Neuronal stem cell (in vitro differentiated cells): ENCODE data around the gene DOLPP1.

Source experiments
- DNase-seq: peaks from one replicate; pipeline ENCODE4 v3.0.0-alpha.2; 2013; ENCODE audit warnings: low spot score
- H2AFZ ChIP-seq: one replicate; pipeline ENCODE4 v1.6.1; 2013; ENCODE audit warnings: mild to moderate bottlenecking, low read length, inconsistent platforms
- H2AK5ac ChIP-seq: 2 replicates; pipeline ENCODE4 v1.6.1; 2013; ENCODE audit warnings: low read depth, mild to moderate bottlenecking, inconsistent platforms, low read length, moderate library complexity, mixed read lengths
- H2BK120ac ChIP-seq: 2 replicates; pipeline ENCODE4 v1.6.1; 2013; ENCODE audit warnings: low read depth, mild to moderate bottlenecking, inconsistent platforms, low read length, moderate library complexity, mixed read lengths
- H2BK12ac ChIP-seq: one replicate; pipeline ENCODE4 v1.6.1; 2013; ENCODE audit warnings: low read length, inconsistent platforms
- H2BK15ac ChIP-seq: 2 replicates; pipeline ENCODE4 v1.6.1; 2013; ENCODE audit warnings: mild to moderate bottlenecking, low read length, inconsistent platforms, mixed read lengths
- H2BK5ac ChIP-seq: one replicate; pipeline ENCODE4 v1.6.1; 2013; ENCODE audit warnings: inconsistent platforms, mild to moderate bottlenecking, low read length, moderate library complexity
- H3K14ac ChIP-seq: one replicate; pipeline ENCODE4 v1.6.1; 2013; ENCODE audit warnings: low read length, inconsistent platforms
- H3K18ac ChIP-seq: 2 replicates; pipeline ENCODE4 v1.6.1; 2013; ENCODE audit warnings: low read length, inconsistent platforms
- H3K23ac ChIP-seq: 2 replicates; pipeline ENCODE4 v1.6.1; 2013; ENCODE audit warnings: low read depth, mild to moderate bottlenecking, mixed read lengths, low read length, inconsistent platforms; ENCODE audit not compliant: poor library complexity
- H3K27ac ChIP-seq: replicated peaks from 3 replicates; pipeline ENCODE4 v1.5.1; 2013; ENCODE audit warnings: low read length, inconsistent platforms
- H3K27me3 ChIP-seq, 3 experiments: 2 replicates each; pipeline ENCODE4 v1.6.1; 2013; ENCODE audit warnings: low read length in 3 of 3, mild to moderate bottlenecking in 2 of 3, inconsistent platforms in 1 of 3, low read depth in 1 of 3, mixed read lengths in 1 of 3, moderate library complexity in 1 of 3; ENCODE audit not compliant: control insufficient read depth in 3 of 3, insufficient read depth in 3 of 3
- H3K36me3 ChIP-seq, 2 donors: replicated peaks in 1 of 2; 2 replicates each; pipeline ENCODE4 v1.6.1; 2013; ENCODE audit warnings: low read length in 2 of 2; ENCODE audit not compliant: control insufficient read depth in 2 of 2, insufficient read depth in 2 of 2
- H3K4ac ChIP-seq: 2 replicates; pipeline ENCODE4 v1.6.1; 2013; ENCODE audit warnings: inconsistent platforms, mild to moderate bottlenecking, low read length, moderate library complexity
- H3K4me1 ChIP-seq, 2 donors: 1 replicate in 1 of 2; 2 replicates in 1 of 2; pipeline ENCODE4 v1.6.1; 2013; ENCODE audit warnings: low read length in 2 of 2, low read depth in 1 of 2; ENCODE audit not compliant: control insufficient read depth in 2 of 2, insufficient read depth in 1 of 2
- H3K4me2 ChIP-seq: one replicate; pipeline ENCODE4 v1.6.1; 2013; ENCODE audit warnings: mild to moderate bottlenecking, low read length, inconsistent platforms; ENCODE audit not compliant: insufficient read depth, poor library complexity, severe bottlenecking
- H3K4me3 ChIP-seq, 2 donors: 2 replicates each; pipeline ENCODE4 v1.5.1; 2013; ENCODE audit warnings: low read length in 2 of 2, mild to moderate bottlenecking in 2 of 2, inconsistent platforms in 1 of 2, moderate library complexity in 1 of 2
- H3K79me1 ChIP-seq: one replicate; pipeline ENCODE4 v1.6.1; 2013; ENCODE audit warnings: low read depth, mild to moderate bottlenecking, inconsistent platforms, low read length, moderate library complexity
- H3K9ac ChIP-seq: one replicate; pipeline ENCODE4 v1.6.1; 2013; ENCODE audit warnings: mild to moderate bottlenecking, low read depth, low read length, inconsistent platforms; ENCODE audit not compliant: poor library complexity
- H3K9me3 ChIP-seq, 2 donors: replicated peaks in 1 of 2; 2 replicates each; pipeline versions ENCODE3 to v1.6.1; 2013; ENCODE audit warnings: low read length in 2 of 2, mild to moderate bottlenecking in 2 of 2, inconsistent platforms in 1 of 2, low read depth in 1 of 2, mixed read lengths in 1 of 2, moderate library complexity in 1 of 2; ENCODE audit not compliant: control insufficient read depth in 2 of 2, insufficient read depth in 1 of 2
- H4K8ac ChIP-seq: one replicate; pipeline ENCODE4 v1.6.1; 2013; ENCODE audit warnings: low read depth, mild to moderate bottlenecking, inconsistent platforms, low read length, moderate library complexity
- H4K91ac ChIP-seq: one replicate; pipeline ENCODE4 v1.6.1; 2013; ENCODE audit warnings: low read length, low read depth, mild to moderate bottlenecking, inconsistent platforms; ENCODE audit not compliant: poor library complexity
- WGBS, 2 donors: extraction: QIAGEN DNeasy Blood & Tissue Kit; methylation state at CpG; one replicate each; pipeline ENCODE4 v1.1.7; 2013; ENCODE audit warnings: missing lambda C conversion rate in 2 of 2, mixed read lengths in 1 of 2; ENCODE audit not compliant: insufficient read length in 2 of 2, insufficient replicate concordance in 1 of 2; ENCODE audit errors: extremely low coverage in 2 of 2; 5-methylcytosine and 5-hydroxymethylcytosine counted together

The DOLPP1 gene

DNA sequence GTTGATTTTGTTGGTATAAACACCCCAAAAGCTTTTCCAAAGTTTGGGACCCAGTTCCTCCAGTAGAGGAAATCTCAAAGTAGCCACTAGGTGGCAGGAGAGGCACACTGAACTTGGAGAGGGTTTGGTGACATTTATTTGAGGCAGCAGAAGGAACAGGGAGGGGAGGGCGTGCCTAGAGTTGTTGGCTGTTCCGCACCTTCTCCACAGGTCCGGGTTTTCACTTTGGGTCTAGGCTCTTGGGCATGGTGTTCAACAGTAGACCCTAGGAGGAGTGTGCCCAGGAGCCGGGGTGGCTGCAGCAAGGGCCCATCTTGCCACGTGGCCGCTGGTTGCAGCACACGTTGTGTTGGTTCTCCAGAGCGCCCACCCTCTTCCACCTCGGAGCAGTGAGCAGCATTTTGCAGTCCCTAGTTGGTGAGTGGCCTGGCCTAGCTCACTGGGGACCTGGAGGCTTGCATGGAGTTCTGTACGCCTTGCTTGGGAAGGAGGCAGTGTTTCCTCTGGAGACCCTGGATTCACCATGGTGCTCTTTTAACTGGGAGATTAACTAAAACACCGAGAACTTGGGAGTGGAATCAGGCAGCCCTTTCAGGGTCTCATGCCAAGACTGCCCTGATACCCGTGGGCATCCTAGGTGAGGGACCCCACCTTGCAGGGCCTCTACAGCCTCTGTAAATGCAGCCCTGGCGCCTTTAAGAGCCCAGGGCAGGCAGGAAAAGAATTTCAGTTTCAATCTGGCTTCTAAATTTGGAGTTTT lies 58.5 kb downstream of the DOLPP1 start:
- H3K4ac ChIP-seq, result peak overlapping the region; percentile 2
- peak overlapping the region; percentile 74 for H3K9ac ChIP-seq
- H3K4me3 ChIP-seq, result peak overlapping the region in 1 of 2 donors; percentile 35
- H3K14ac ChIP-seq, result no peak overlapping the region
- H3K18ac ChIP-seq, result peak overlapping the region; percentile 93
- no peak overlapping the region for H2BK15ac ChIP-seq
- no CpG with 5 or more reads among the region's 13 CpGs for WGBS, 2 donors
- peak overlapping the region; percentile 45 for H3K4me2 ChIP-seq
- H3K36me3 ChIP-seq, result peaks cover 25 to 62% of the 10 kb centered on the region in 2 donors
- peak; percentile 82 for DNase-seq
- peak overlapping the region; percentile 46 for H2AFZ ChIP-seq
- peak overlapping the region; percentile 4 for H4K8ac ChIP-seq
- no peak overlapping the region for H2BK120ac ChIP-seq
- H4K91ac ChIP-seq, result no peak overlapping the region
- peaks cover 40 to 54% of the 10 kb centered on the region in 2 donors for H3K4me1 ChIP-seq
- peak overlapping the region; percentile 10 for H2AK5ac ChIP-seq
- peak overlapping the region; percentile 63 for H2BK5ac ChIP-seq
- H2BK12ac ChIP-seq, result peak overlapping the region; percentile 26
- H3K9me3 ChIP-seq, result no peaks in the 10 kb centered on the region
- no peak overlapping the region for H3K23ac ChIP-seq
- H3K79me1 ChIP-seq, result peaks cover 8% of the 10 kb centered on the region
- no peaks in the 10 kb centered on the region for H3K27me3 ChIP-seq
- peak overlapping the region; percentile 92 for H3K27ac ChIP-seq

DNA sequence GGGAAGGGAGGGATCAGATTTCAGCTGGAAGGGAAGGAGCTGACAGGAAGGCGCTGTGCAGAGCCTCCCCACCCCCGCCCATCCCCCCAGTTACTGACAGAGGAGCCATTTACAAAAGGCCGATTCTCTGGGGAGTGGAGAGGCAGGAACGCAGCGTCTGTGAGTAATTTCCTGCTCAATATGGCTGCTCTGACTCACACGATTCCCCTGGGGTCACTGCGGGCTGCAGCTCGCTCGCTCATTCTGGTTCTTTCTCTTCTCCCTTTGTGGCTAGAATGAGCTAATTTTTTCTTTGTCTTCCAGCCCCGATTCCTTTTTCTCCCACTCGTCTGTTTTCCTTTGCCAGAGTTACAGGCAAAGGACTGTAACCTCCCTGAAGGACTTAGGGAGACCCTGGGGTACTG lies 59.1 kb downstream of the DOLPP1 start:
- H2BK12ac ChIP-seq, result peak overlapping the region; percentile 3
- peak overlapping the region; percentile 98 for H2BK120ac ChIP-seq
- H2AFZ ChIP-seq, result no peak overlapping the region
- H2AK5ac ChIP-seq, result peak overlapping the region; percentile 100
- no peaks in the 10 kb centered on the region for H3K9me3 ChIP-seq
- peak overlapping the region; percentile 99 for H2BK5ac ChIP-seq
- H3K14ac ChIP-seq, result peak overlapping the region; percentile 5
- H3K18ac ChIP-seq, result peak overlapping the region; percentile 100
- peak overlapping the region; percentile 98 for H4K91ac ChIP-seq
- peak overlapping the region; percentile 58 for H3K4me2 ChIP-seq
- H3K36me3 ChIP-seq, result peaks cover 22 to 58% of the 10 kb centered on the region in 2 donors
- H3K4me1 ChIP-seq, result peaks cover 40 to 55% of the 10 kb centered on the region in 2 donors
- peak overlapping the region; percentile 31 for H3K4ac ChIP-seq
- no CpG with 5 or more reads among the region's 11 CpGs for WGBS, 2 donors
- H3K79me1 ChIP-seq, result peaks cover 8% of the 10 kb centered on the region
- peak overlapping the region; percentile 8 for H3K23ac ChIP-seq
- H4K8ac ChIP-seq, result peak overlapping the region; percentile 53
- H3K27me3 ChIP-seq, result no peaks in the 10 kb centered on the region
- peak overlapping the region; percentile 100 for H3K27ac ChIP-seq
- H3K9ac ChIP-seq, result peak overlapping the region; percentile 89
- peak overlapping the region; percentile 41 to 62 for H3K4me3 ChIP-seq
- H2BK15ac ChIP-seq, result peak overlapping the region; percentile 60
- DNase-seq, result peak; percentile 90
